Endodermal cell (in vitro differentiated cells): Measurements from ENCODE around the gene LRRC37A. TPM values are rescaled to one million over a fixed set of nuclear protein-coding genes. Genes with fewer than 3 reads are reported as not detected.
"Not testable (repeated sequence)": the region's sequence is repeated elsewhere in the genome, so short reads cannot be mapped to it uniquely, and the experiment has no call there.

Source experiments
- DNase-seq: peaks from one replicate; pipeline ENCODE4 v3.0.0-alpha.2; 2017
- H3K27ac ChIP-seq: 2 replicates; pipeline ENCODE4 v1.5.1; 2013; ENCODE audit warnings: mild to moderate bottlenecking, low read depth, low read length, moderate library complexity
- H3K27me3 ChIP-seq: 2 replicates; pipeline ENCODE4 v1.6.1; 2013; ENCODE audit warnings: mild to moderate bottlenecking, low read length, moderate library complexity; ENCODE audit not compliant: insufficient read depth, control insufficient read depth, poor library complexity, severe bottlenecking
- H3K36me3 ChIP-seq: 2 replicates; pipeline ENCODE4 v1.7.0; 2013; ENCODE audit warnings: mild to moderate bottlenecking, low read length, moderate library complexity; ENCODE audit not compliant: control insufficient read depth, insufficient read depth
- H3K4me1 ChIP-seq: one replicate; pipeline ENCODE4 v1.7.0; 2013; ENCODE audit warnings: low read length; ENCODE audit not compliant: control insufficient read depth, insufficient read depth
- H3K4me3 ChIP-seq: 2 replicates; pipeline ENCODE4 v1.5.1; 2013; ENCODE audit warnings: mild to moderate bottlenecking, low read length, moderate library complexity
- H3K9ac ChIP-seq: 2 replicates; pipeline ENCODE4 v1.6.1; 2013; ENCODE audit warnings: mild to moderate bottlenecking, low read length, moderate library complexity; ENCODE audit not compliant: poor library complexity, severe bottlenecking; ENCODE audit errors: extremely low read depth
- H3K9me3 ChIP-seq: 2 replicates; pipeline ENCODE4 v1.6.1; 2013; ENCODE audit warnings: mild to moderate bottlenecking, low read length, moderate library complexity; ENCODE audit not compliant: control insufficient read depth
- H3K27ac Mint-ChIP-seq: 2 replicates; pipeline ENCODE4 v1.8.0; 2020; ENCODE audit warnings: mixed read lengths
- H3K27me3 Mint-ChIP-seq: 2 replicates; pipeline ENCODE4 v1.8.0; 2021; ENCODE audit warnings: mild to moderate bottlenecking, mixed read lengths; ENCODE audit not compliant: insufficient read depth
- H3K36me3 Mint-ChIP-seq: 2 replicates; pipeline ENCODE4 v1.8.0; 2020; ENCODE audit warnings: low read depth, mixed read lengths
- H3K4me1 Mint-ChIP-seq: 2 replicates; pipeline ENCODE4 v1.8.0; 2020; ENCODE audit warnings: mixed read lengths
- H3K4me3 Mint-ChIP-seq: 2 replicates; pipeline ENCODE4 v1.8.0; 2020; ENCODE audit warnings: mild to moderate bottlenecking, moderate library complexity, mixed read lengths
- H3K9me3 Mint-ChIP-seq: 2 replicates; pipeline ENCODE4 v1.8.0; 2020; ENCODE audit warnings: mild to moderate bottlenecking, mixed read lengths
- WGBS, 2 experiments: methylation state at CpG; one replicate each; pipeline versions ENCODE4 v1.1.5 to v1.1.7; 2013; ENCODE audit warnings: missing lambda C conversion rate in 2 of 2, mixed read lengths in 1 of 2; ENCODE audit not compliant: insufficient coverage in 1 of 2, insufficient read length in 1 of 2; 5-methylcytosine and 5-hydroxymethylcytosine counted together
- total RNA-seq, 2 donors: library from RNA; stranded (reverse); fragmentation: NEBNext Ultra II Directional in 1 of 2; extraction: Animal tissue kit (Norgen Biotek cat#: 25700) in 1 of 2; gene quantifications; 2 replicates in 1 of 2; 3 replicates in 1 of 2; pipeline ENCODE4 v1.2.1, GENCODE V29; 2021
- TF ChIP-seq, protein P1 (sequence below): fragments of 200-600 bp; sonication (generic); conservative IDR thresholded peaks from 2 replicates; pipeline ENCODE4 v1.5.0; 2021; ENCODE audit warnings: antibody characterized with exemption, mild to moderate bottlenecking

The LRRC37A gene
- total RNA-seq, 2 donors from 2014 or later, result 4.9 to 5.6 TPM

GRCh38 chr17:46259845-46260661 lies 34.9 kb upstream of the LRRC37A start:
- not testable (repeated sequence) for H3K27ac Mint-ChIP-seq, H3K4me1 ChIP-seq, H3K36me3 ChIP-seq, H3K36me3 Mint-ChIP-seq, H3K9me3 Mint-ChIP-seq, H3K27ac ChIP-seq, H3K9me3 ChIP-seq, H3K4me3 ChIP-seq, H3K9ac ChIP-seq
- WGBS, 2 experiments, result 25% methylated on average over 11 of the region's 62 CpGs; no CpG with 5 or more reads in 1 of the 2 experiments
- H3K27me3 ChIP-seq, result peaks cover 25% of the 10 kb centered on the region
- Mint-ChIP-seq H3K27me3 (peaks cover 45% of the 10 kb centered on the region), H3K4me3 (peak overlapping the region; percentile 52), H3K4me1 (peaks cover 11% of the 10 kb centered on the region)
- peak; percentile 94 for DNase-seq
- TF ChIP-seq, protein P1, sequence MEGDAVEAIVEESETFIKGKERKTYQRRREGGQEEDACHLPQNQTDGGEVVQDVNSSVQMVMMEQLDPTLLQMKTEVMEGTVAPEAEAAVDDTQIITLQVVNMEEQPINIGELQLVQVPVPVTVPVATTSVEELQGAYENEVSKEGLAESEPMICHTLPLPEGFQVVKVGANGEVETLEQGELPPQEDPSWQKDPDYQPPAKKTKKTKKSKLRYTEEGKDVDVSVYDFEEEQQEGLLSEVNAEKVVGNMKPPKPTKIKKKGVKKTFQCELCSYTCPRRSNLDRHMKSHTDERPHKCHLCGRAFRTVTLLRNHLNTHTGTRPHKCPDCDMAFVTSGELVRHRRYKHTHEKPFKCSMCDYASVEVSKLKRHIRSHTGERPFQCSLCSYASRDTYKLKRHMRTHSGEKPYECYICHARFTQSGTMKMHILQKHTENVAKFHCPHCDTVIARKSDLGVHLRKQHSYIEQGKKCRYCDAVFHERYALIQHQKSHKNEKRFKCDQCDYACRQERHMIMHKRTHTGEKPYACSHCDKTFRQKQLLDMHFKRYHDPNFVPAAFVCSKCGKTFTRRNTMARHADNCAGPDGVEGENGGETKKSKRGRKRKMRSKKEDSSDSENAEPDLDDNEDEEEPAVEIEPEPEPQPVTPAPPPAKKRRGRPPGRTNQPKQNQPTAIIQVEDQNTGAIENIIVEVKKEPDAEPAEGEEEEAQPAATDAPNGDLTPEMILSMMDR, result peak; percentile 68

GRCh38 chr17:46262271-46262670 lies 32.7 kb upstream of the LRRC37A start:
- no peaks in the 10 kb centered on the region for H3K9me3 Mint-ChIP-seq
- H3K4me1 Mint-ChIP-seq, result peaks cover 20% of the 10 kb centered on the region
- DNase-seq, result no peak
- TF ChIP-seq, protein P1, result no peak
- no peaks in the 10 kb centered on the region for H3K9me3 ChIP-seq
- H3K4me3 ChIP-seq, result no peak overlapping the region
- no peak overlapping the region for H3K4me3 Mint-ChIP-seq
- no peaks in the 10 kb centered on the region for H3K4me1 ChIP-seq
- H3K36me3 Mint-ChIP-seq, result peaks cover 4% of the 10 kb centered on the region
- H3K36me3 ChIP-seq, result no peaks in the 10 kb centered on the region
- H3K27me3 ChIP-seq, result peaks cover 35% of the 10 kb centered on the region
- H3K9ac ChIP-seq, result no peak overlapping the region
- 90 to 93% methylated on average over 4 to 8 of the region's 8 CpGs for WGBS, 2 experiments
- peaks cover 61% of the 10 kb centered on the region for H3K27me3 Mint-ChIP-seq
- H3K27ac ChIP-seq, result no peak overlapping the region
- H3K27ac Mint-ChIP-seq, result no peak overlapping the region

- no peak overlapping the region for H3K27ac ChIP-seq
- Mint-ChIP-seq H3K27ac (peak overlapping the region; percentile 18), H3K36me3 (peaks cover 4% of the 10 kb centered on the region)
Observed at GRCh38 chr17:46264456-46265198, 30.3 kb upstream of the LRRC37A start.

DNA sequence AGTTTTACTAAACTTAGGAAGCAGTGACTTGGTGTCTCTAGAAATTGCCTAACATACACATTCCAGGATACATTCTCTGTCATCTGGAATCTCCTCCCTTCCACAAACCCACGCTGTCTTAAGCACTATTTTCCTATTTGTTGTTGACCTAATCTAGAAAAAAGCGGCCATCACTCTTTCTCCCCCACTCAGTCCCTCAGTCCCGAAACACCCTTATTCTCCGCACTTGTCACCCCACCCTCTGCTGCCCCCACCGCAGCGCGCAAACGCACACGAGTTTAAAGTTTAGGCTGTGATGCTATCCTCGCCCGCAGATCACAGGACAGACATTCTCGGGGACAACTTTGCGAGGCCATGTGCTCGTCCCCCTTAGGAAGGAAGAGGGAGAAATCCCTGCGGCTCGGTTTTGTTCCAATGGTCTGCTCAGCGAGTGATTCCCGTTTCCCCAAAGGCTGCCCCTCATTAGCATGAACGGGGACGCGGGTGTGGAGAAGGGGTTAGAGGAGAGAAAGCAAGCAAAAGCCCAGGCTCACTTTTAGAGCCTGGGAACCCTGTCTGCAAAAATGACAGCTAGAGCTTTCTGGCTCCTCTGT lies 28.8 kb upstream of the LRRC37A start:
- not testable (repeated sequence) for H3K36me3 ChIP-seq, H3K27ac ChIP-seq, H3K9me3 Mint-ChIP-seq, H3K9me3 ChIP-seq, H3K4me1 ChIP-seq, H3K36me3 Mint-ChIP-seq, DNase-seq
- Histone ChIP-seq H3K4me3 (peak overlapping the region; percentile 78), H3K9ac (peak overlapping the region; percentile 54), H3K27me3 (peaks cover 27% of the 10 kb centered on the region)
- H3K4me3 Mint-ChIP-seq, result peak overlapping the region; percentile 57
- peaks cover 33% of the 10 kb centered on the region for H3K4me1 Mint-ChIP-seq
- 0 to 23% methylated on average over 3 to 21 of the region's 21 CpGs for WGBS, 2 experiments
- peak overlapping the region; percentile 72 for H3K27ac Mint-ChIP-seq
- H3K27me3 Mint-ChIP-seq, result peaks cover 55% of the 10 kb centered on the region

More at GRCh38 chr17:46264456-46265198, 30.3 kb upstream of the LRRC37A start:
- H3K4me1 ChIP-seq, result peaks cover 7% of the 10 kb centered on the region
- Mint-ChIP-seq H3K27me3 (peaks cover 66% of the 10 kb centered on the region), H3K4me3 (no peak overlapping the region), H3K9me3 (no peaks in the 10 kb centered on the region), H3K4me1 (peaks cover 33% of the 10 kb centered on the region)
- TF ChIP-seq, protein P1, result no peak
- WGBS, 2 experiments, result 67 to 86% methylated on average over 2 to 3 of the region's 3 CpGs
- no peaks in the 10 kb centered on the region for H3K36me3 ChIP-seq
- H3K27me3 ChIP-seq, result peaks cover 35% of the 10 kb centered on the region
- H3K9ac ChIP-seq, result no peak overlapping the region
- no peak overlapping the region for H3K4me3 ChIP-seq
- no peaks in the 10 kb centered on the region for H3K9me3 ChIP-seq
- DNase-seq, result peak; percentile 79
